ENCODE measurements around the gene BLNK.
A peak's percentile ranks its signal among the peaks of the same experiment; 100 is the strongest.
"Not testable (repeated sequence)": the region's sequence is repeated elsewhere in the genome, so short reads cannot be mapped to it uniquely, and the experiment has no call there.

BLNK gene

DNA sequence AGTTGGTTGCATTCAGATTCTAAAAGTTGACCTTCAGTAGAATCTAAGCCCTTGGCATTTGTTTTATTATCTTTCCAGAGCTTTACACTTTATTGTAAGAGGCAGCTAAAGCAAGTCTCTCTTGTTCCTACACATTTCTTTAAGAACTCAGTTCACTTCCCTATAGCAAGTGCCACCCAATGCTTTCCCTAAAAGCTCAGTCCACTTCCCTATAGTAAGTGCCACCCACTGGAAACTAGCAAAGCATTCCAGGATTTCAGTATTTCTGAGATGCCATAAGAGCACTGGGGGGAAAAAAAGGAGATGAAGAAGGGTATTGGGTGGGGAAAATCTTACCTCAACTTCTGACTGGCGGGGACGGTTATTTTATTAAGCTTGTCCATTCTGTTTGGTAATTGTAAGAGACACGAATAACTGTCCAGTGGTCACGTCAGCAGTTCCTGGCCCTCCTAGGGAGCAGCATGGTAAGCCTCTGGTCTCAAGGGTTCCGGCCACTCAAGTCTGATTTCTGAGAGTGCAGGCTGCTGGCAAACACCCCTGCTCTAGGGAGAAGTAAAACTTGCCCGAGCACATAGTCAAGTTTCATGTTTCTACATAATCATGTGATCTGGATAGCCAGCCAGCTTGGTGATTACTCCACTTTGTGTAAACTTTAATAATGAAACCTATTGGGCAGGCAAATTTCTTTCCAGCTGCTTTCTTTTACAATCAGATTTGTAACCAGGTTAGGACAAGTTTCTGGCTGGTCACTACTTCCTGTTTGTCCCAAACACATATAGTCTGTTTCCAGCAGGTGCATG lies at the start of gene BLNK:
BLNK (minus strand) TSS at position 554 of the 800 bp plus-strand sequence; CDS start at position 383, 171 bp downstream.
- peak; percentile 87 for DNase-seq

DNA sequence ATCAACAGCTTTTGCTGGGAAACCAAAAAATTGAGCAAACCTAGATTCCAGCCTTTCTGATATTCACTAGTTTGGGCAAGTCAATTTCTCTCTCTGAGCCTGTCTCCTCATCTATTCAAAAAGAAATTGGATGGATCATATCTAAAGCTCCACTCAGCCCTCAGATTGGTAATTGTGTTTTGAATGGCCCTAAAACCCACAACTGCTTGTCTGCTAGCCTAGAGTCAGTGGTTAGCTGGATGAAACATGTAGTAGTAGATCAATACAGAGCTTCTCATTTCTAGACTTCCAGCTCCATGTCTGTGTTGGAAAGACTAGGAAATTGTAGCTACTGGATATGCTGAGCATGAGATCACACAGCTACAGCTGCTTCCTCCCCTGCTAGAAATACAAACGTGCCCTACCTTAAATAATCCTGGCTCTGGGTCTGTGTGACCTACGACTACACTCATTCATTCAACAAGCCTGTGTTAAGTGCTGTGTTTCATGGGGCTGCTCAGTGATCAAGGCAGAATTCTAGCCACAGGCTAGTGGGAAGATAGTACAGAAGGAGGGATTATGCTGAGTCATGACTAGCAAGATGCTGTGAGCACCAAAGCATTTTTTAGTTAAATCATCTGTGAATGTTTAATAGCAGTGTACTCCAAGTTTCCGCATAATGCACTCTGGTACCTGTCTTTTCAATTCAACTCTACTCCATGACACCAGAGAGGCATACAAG lies 48.5 kb upstream of the BLNK start:
- DNase-seq: no peak

DNA sequence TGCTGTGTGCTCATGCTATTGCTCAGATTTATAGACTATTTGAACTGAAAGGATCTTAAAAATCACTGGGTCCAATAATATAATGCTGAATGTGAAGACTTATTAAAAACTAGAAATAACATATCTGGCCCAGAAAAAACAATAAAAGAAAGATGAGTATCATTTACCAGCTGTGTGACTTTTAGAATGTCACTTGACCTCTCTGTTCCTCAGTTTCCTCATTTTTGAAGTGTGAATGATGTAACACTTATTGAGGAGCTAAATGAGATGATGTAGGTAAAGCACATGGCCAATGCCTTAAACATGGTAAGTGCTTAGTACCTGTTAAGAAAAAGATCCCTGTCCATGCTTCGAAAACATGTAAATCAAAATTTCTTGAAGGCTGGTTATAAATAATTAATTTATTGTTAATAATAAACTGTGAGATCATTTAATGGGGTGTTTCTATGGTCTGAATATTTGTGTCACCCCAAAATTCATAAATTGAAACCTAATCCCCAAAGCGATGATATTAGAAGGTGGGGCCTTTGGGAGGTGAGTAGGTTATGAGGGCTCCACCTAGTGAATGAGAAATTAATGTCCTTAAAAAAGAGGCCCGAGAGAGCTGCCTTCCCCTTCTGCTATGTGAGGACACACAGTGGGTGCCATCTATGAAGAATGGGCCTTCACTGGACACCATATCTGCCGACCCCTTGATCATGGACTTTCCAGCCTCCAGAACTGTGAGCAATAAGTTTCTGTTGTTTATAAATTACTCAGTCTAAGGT lies 45.9 kb upstream of the BLNK start:
- no peak for DNase-seq

DNA sequence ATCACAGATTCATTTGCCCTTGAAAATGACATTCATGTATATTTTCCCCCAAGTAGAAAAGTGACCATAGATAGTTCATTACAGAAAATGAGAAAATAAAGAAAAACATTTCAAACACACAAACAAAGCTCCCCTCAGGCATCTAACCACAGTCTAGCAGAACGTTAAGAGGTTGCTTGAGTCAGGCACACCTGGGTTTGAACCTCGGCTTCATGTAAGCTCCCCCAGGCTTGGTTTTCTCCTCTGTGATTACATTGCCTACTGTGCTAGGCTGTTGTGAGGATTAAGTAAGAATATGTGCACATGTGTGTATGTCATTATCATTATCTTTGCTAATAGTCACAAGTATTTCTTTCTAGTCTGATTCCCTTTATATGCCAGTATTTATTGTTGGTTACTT lies 42.0 kb upstream of the BLNK start:
- DNase-seq: no peak

DNA sequence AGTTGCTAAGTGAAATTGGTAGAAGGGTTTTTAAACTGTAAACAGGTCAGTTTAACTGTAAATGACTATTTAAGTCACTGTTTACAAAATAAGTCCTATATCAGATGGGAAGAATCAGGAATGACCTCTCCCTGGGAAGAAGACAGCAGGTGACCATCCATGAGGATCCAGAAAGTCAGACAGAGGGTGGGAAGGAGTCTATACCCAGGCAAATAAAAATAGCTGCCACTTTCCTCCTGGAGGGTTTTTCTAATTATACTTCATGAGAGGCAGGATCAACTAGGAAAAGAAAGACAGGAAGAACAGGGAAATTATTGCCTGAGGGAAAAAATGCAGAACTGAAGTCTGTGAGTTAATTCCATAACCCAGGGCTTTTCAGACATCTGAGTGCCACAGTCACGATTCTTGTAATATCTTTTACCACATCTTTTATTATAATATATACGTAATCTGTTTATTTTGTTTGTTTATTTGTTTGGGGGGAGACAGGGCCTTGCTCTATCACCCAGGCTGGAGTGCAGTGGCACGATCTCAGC lies 39.9 kb upstream of the BLNK start:
- no peak for DNase-seq

DNA sequence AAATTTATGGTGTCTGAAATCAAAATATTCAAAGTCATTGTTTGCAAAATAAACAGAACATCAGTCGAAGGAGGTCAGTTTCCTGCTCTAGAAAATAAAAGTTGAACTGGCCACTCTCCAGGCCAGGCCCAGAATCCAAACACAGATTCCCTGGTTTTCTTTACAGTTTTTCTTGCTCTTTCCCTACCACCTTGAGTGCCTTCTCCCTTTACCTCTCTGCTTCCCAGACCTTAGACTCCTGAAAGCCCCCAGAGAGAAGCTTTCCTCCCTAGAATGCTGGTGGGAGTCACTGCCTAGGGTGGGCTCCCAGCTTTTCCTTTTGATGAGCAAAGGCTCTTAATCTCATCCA lies 38.9 kb upstream of the BLNK start:
- DNase-seq: no peak

DNA sequence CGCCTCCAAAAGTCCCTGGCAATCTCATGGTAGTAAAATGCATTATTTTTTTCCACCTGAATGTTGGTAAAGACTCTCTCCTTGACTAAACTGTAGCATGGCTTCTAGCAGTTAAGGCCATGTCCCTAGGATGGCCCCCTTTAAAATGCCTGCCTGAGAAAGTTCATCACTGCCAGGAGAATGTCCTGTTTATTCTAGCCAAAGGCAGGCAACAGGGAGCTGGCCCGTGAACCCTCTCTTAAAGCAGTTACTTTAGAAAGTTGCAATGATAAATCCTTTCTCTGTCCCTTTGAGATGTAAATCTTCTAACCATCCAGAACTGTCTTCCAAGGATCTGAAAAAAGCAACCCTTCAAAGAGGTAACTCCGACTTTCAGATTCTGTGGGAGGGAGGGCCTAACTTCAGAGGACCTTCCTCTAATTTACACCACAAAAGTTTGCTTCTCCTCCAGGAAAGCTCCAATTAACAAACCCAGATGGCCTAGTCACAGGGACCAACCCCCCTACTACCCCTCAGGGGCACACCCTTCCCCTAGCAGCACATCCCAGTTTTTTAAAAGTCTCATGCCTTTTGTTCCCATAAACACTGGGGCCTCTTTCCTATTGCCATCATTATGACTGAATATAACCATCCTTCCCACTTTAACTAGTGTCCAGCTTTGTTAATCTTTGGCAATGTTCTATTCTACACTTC lies 38.4 kb upstream of the BLNK start:
- no peak for DNase-seq

DNA sequence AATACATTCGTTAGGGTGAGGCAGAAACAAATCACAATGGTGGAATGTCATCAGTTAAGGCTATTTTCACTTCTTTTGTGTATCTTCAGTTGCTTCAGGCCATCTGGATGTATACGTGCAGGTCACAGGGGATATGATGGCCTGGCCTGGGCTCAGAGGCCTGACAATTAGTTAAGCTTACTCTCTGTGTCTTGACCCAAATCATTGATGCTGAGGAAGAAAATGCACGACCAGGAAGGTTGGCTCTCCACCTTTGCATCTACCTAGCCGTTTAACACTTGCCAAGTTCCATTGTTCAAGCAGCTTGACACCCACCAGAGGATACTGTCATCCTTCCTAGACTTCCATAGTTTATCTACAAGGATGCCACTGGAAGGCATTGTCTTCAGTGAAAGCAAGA lies 37.5 kb upstream of the BLNK start:
- not testable (repeated sequence) for DNase-seq

DNA sequence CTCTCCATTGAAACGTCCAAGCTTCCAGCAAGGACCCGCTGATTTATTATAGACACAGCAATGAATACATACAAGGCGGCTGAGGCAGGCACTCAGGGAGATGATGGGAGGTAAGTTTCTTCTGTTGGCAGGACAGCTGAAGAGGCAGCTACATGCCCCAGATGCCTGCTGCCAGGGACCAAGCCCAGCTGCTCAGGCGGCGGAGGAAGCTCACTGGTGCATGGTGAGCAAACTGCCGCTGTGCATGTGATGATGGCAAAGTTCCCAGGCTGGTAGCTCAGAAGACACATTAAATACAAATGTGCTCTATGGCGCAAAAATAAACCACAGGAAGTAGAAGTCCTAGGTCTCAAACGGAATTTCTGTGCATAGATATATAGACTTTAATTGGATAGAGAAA lies 35.1 kb upstream of the BLNK start:
- peak; percentile 81 for DNase-seq

DNA sequence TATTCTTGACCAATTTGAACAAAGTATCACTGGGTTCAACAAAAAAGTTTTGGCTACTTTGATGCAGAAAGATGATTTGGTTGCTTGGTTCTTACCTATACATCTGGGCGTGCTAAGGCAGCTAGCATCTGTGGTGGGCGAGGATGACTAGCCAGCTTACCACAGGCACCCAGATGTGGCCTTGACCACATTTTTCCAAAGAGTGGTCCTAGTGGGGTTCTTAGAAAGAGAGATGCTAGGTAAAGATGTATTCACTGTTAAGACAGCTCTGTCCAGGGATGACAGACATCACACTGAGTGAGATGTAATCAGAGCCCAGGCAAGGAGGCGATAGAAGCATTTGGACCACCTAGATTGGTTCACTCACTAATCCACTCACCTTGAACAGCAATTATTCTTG lies 33.6 kb upstream of the BLNK start:
- no peak for DNase-seq

DNA sequence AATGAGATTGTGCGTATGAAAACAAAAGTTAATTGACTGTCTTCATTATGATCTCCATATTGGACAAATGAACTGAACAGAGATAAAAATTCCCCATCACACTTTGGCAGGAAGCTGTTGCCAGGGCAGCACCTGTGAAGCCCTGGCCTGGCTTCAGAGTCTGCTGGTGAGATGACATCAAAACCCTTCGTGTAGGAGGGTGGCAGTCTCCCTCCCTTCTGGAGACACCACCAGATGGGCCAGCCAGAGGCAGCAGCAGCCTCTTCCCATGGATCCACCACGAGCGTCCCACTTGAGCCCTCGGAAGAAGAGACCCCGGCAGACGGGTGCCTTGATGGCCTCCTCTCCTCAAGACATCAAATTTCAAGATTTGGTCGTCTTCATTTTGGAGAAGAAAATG lies 32.9 kb upstream of the BLNK start, which contains the start of gene DNTT:
DNTT (plus strand) TSS at position 205 of the 400 bp plus-strand sequence; CDS start at position 269, 64 bp downstream.
- DNase-seq: no peak

DNA sequence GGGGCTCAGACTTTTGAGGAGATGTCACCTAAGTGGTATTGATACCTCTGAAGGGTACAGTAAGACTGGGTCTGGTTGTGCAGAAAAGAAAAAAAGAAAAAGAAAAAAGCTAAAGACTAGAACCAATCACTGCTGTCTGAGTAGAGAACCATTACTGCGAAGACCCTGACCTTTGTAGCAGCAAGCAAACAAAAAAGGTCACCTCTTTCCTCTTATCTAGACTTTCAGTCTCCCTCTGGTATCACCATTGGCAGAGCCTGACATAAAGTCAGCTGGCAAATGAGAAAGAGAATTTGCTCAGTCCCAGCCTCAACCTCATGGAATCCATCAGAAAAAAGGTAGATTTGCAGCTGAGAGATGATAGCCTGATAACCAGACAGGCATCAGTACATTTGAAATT lies 30.2 kb upstream of the BLNK start:
- no peak for DNase-seq

DNA sequence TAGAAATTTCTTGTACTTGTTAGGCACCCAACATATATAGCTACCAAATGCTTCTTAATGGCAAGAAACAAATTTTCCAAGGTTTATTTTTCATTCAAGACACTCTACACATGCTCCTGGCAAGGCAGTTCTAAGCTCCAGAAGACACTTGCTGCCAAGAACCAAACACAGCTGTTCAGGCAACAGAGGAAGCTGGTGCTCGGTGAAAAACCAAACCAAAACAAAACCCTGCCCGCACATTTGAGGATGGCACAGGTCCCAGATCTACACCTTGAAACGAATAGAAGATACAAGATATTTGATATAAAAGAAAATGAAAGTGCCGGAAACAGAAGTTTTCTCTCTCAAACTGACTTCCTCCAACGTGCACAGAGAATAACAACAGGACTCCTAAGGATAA lies 28.0 kb upstream of the BLNK start:
- peak; percentile 76 for DNase-seq

DNA sequence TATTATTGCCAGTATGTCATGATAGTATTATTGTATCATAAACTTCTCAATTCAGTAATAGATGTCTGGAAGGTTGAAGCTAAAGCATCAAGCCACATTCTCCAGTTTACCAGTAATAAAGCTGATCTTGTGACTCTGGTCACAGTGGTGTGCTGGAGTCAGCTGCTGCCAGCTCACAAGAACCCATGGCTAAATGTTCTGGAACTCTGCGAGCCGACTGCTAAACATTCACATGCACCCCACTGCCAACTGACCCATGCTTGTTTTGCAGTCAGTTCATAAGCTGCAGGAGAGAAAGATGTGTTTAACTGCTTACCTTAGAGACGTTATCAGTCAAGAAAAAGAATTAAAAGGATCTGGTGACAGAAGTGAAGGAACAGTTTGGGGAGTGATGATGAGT lies 27.0 kb upstream of the BLNK start:
- no peak for DNase-seq

DNA sequence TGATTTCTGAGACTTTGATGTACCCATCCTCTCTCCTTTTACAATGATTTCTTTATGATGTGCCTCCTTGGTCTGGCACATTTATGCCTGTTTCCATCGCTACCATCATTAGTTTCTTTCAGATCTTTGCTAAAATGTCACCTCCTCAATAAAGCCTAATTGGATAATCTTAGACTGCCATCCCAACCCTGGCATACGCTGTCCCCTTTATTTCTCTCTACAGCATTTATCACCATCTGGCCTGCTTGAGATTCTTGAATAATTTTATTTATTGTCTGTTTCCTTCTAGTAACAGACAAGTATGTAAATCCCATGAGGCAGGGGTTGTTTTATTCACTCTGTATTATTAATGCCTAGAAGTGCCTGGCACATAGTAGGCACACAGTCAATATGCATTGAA lies 26.1 kb upstream of the BLNK start:
- DNase-seq: no peak

DNA sequence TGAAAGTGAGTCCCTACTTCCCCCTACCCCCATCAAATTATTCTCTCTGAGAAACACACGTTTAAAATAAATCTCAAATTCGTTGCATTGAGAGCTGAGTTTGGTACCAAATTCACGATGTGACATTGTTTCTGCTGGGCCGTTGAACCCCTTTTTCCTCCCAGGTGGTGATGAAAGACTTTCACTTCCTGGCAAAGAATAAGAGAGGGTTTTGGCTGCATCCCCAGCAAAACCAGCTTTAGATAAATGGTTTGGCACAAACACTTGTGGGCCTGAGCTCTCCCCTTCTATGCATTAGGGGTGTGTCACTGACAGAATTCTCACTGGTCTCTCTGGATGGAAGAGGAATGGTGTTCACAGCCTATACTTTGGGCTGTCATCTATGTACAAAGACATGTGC lies 24.1 kb upstream of the BLNK start:
- peak; percentile 46 for DNase-seq

DNA sequence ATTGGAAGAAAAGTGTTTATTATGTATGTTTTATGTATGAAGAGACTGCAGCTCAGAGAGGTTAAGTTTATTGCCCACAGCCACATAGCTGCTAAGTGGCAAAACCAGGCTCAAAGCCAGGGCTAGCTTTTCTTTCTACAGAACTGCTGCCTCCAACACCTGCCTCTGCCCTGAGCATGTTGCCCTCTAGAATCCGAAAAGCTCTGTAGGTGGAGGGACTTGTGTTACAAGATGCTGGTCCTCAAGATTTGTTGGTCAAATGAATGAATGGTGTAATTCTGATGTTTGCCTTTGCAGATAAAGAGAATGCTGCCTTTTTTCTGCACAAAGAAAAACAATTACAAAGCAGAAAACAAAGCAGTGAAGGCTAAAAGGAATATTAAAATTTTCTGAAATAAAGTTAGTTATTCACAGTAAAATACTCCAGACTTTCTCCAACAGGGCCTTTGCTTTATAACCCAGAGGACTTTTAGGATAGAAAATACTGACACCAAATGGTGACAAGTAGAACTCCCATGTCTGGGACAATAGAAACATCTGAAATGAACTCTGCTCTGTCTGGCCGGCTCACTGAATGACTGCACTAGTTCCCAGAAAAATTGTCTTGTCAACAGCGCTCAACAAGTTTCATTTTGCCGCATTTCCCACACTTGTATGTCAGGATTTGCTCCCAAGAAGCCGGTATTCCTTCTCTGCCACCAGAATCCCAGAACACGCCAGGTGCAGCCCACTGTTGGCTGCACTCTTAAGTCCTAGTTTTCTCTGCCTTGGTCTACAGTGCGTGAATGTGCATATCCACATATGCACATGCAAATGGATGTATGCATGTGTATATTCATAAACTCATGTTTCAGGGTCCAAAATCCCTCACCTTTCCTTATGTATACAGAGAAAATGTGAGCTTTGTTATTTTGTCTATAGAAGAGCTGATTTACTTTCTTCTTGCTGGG lies 21.9 kb upstream of the BLNK start:
- DNase-seq: peak; percentile 50

DNA sequence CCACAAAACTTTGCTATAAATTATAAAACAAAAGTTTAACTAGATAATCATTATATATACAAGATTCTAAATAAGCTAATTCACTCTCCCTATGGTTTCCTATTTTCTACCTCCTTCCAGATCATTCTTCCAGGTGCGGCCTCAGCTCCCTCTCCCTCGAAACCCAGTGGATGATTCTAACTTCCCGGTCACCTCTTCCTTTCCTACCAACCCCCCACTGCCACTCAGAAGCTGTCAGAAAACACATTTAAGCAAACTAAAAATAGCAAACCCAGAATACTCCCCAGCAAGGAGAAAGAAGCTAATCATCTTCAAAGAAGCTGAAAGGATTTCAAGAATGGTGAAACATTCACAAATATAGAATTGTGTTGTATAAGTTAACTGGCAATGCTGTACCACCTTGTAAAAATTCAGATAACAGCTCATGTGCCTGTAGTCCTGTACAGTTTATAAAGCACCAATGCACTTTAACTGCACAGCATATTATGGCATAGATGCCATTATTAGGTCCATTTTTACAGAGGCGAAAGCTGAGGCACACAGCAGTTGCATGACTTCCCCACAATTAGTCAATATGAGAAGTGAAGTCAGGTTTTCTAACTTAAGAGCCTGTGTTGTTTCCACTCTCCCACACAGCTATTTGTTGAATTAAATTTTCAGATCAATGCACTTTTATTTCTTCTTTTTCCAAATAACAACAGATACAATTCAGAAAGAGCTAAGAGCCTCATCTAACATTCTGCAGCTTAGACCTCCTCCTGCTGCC lies 19.2 kb upstream of the BLNK start:
- DNase-seq: peak; percentile 26

DNA sequence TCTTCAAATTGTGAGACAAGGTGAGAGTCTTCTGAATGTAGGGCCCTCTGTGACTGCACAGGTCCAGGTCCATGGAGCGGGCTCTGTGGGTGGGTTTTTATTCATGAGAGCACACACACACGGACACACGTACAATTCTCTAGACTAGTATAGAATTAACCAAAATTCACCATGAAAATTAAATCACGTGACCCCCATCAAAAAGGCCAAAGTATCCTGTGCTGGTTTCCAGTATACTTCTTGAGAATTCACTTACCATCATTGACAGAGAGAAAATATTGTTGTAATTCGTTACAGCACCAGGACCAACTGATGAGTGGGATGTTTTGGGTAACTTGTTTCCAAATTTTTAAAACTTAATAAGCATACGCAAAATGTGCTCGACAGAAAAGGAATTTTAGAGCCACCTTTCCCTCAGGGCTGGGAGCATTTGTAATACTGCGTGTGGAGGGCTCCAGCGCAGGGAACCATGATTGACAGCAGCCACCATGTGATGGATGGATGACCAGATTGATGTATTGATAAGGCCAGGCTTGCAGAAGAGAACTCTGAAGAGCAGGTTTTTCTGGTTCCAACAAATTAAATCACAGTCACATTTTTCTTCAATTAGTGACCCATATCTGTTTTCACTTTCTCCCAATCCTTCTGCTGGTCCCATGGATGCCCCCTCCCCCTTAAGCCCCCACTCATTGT lies 18.0 kb upstream of the BLNK start:
- DNase-seq: no peak

DNA sequence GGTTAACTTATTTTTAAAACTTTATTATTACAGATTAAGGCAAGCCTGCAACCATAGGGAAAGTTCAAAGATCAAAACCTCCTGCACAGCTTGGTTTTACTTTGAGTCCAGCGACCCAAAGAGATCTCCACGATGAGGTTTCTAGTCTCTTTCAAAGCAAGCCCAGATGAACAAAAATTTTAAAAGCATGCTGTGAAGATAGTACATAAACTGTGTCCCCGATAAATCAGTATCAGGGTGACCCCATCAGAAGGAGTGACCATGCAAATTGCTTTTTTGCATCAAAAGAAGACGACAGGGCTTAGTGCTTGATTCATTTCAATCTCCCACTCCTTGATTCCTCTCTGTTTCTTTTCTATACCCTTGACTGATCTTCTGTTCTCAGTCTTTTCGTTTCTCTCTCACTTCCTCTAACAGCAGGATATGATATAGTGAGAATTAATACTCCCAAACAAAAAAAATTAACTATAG lies 16.8 kb upstream of the BLNK start:
- DNase-seq: peak; percentile 40
